Astrocyte of the spinal cord (primary cell): ENCODE data around the gene COLEC11.
"Not testable (repeated sequence)": the region's sequence is repeated elsewhere in the genome, so short reads cannot be mapped to it uniquely, and the experiment has no call there.

Experiments used
- DNase-seq: peaks from one replicate; pipeline ENCODE4 v3.0.0; 2011; ENCODE audit warnings: low read depth, low spot score
- H3K4me3 ChIP-seq: 2 replicates; pipeline ENCODE4 v1.5.1; 2011; ENCODE audit warnings: low read depth, mild to moderate bottlenecking, low read length, moderate library complexity
- CTCF ChIP-seq: IDR thresholded peaks from 2 replicates; pipeline ENCODE4 v1.5.1; 2012; ENCODE audit warnings: low read depth, mild to moderate bottlenecking, low read length, inconsistent platforms
- in situ Hi-C: cut with HindIII; loops from 2 replicates; pipeline ENCODE4 v1.10.0; 2017; ENCODE audit warnings: low sequenced_read_pairs

The COLEC11 gene

GRCh38 chr2:3617198-3617890 lies 22.4 kb downstream of the COLEC11 start:
- TF ChIP-seq CTCF, result no peak
- in situ Hi-C loops, result no loop called here
- H3K4me3 ChIP-seq, result no peak overlapping the region
- no peak for DNase-seq

GRCh38 chr2:3618367-3618766 lies 23.5 kb downstream of the COLEC11 start:
- in situ Hi-C loops, result no loop called here
- H3K4me3 ChIP-seq, result no peak overlapping the region
- DNase-seq, result no peak
- no peak for TF ChIP-seq CTCF

- no peak for TF ChIP-seq CTCF
- in situ Hi-C loops, result no loop called here
These were observed 24.1 kb downstream of the COLEC11 start for GRCh38 chr2:3619033-3619432.

GRCh38 chr2:3619661-3620060 lies 24.7 kb downstream of the COLEC11 start:
- H3K4me3 ChIP-seq, DNase-seq, in situ Hi-C loops: not testable (repeated sequence)

More at GRCh38 chr2:3619033-3619432, 24.1 kb downstream of the COLEC11 start:
- DNase-seq, result no peak
- no peak overlapping the region for H3K4me3 ChIP-seq

- no peak for TF ChIP-seq CTCF
- no peak overlapping the region for H3K4me3 ChIP-seq
- in situ Hi-C loops, result no loop called here
- no peak for DNase-seq
These were observed 25.9 kb downstream of the COLEC11 start for GRCh38 chr2:3620834-3621233.

- in situ Hi-C loops, result no loop called here
- no peak for DNase-seq
- no peak for TF ChIP-seq CTCF
- no peak overlapping the region for H3K4me3 ChIP-seq
These were observed 28.1 kb downstream of the COLEC11 start for GRCh38 chr2:3622967-3623366.

- TF ChIP-seq CTCF, result no peak
- no peak overlapping the region for H3K4me3 ChIP-seq
- in situ Hi-C loops, result no loop called here
- no peak for DNase-seq
These were observed 29.3 kb downstream of the COLEC11 start for GRCh38 chr2:3624059-3624794.
